HG02973 (cell line): ENCODE measurements around the gene SLC13A2.

ENCODE experiments used
- ATAC-seq: cut with Tn5 transposase; IDR thresholded peaks from one replicate; pipeline ENCODE4 v1.9.1; 2021; ENCODE audit warnings: moderate library complexity; ENCODE audit not compliant: unreplicated experiment

The SLC13A2 gene

DNA sequence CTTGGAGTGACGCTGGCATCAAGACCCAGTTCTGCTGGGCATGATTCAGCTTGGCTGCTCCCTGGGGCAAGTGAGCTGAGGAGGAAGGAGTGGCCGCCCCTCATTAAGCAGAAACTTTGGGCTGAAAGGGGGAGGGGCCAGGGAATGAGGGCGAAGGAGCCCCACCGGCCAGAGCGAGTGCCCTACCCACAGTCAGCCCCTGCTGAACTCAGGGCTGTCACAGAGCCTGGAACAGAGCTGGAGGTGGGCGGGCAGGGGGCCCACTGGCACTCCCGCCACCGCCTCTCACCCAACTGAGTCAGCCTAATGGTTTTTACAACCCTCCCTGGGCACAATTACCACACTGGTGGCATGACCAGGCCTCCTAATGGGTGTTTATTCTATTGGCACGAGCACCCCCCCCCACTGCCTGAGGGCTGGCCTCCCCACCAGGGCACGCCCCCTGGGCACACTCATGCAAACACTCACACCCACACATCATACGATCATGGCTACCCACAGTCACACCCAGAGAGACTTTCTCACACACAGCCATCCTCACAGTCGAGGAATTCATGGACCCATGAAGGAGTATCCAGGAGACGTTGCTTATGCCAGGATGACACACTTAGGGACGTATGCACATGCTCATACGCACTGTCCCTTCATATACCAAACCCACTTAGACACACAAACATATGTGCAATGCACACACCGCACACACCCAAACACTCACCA, 59.8 kb downstream of the SLC13A2 start:
- ATAC-seq: no peak

DNA sequence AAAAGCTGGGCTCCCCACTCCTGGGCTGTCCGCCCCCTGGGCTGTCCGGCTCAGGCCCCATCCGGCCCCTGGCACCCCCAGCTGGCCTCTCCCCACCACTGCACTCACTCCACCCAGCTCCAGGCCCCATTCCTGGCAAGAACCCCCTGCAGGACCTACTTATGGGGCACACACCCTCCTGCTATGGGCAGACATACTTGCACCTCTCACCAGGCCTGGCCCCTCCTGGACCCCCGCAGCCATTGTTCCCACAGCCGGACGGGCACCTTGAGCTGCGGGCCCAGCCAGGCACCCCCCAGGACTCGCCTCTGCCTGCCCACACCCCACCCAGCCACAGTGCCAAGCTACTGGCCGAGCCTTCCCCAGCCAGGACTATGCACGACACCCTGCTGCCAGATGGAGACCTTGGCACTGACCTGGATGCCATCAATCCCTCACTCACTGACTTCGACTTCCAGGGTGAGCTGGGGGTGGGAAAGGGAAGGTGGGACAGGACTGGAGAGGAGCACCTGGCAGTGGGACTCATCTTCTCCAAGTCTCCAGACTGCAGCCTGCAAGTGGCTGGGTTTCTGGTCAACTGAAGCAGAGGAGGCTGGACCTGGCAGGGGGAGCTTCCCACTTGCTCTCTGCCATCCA, 61.4 kb downstream of the SLC13A2 start:
- no peak for ATAC-seq

DNA sequence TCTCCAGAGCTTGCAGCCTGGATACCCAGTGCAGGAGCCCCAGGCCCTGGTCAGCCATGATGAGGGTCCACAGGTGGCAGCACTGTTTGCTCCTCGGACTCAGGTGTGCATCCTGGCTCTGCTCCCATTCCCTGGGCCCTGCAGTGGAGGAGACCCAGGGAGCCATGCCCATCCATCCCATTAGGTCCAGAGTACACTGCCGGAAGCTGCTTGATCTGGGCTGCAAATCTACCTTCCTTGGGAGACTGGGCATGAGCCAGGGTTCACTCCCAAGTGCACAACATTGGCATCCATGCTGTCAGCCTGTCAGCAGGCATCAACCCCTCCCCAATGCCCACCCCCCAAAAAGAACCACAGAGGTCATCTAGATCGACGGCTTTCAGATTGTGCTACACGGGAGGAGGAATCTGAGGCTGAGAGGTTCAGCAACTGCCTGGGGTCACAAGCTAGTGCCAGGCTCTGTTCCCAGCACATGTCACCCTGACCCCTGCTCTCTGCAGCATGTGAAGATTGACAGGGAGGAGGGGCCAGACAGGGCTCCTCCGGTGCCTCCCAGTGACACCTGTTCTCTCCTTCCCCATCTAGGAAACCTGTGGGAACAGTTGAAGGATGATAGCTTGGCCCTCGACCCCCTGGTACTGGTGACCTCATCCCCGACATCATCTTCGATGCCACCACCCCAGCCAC, 63.2 kb downstream of the SLC13A2 start:
- ATAC-seq: no peak

DNA sequence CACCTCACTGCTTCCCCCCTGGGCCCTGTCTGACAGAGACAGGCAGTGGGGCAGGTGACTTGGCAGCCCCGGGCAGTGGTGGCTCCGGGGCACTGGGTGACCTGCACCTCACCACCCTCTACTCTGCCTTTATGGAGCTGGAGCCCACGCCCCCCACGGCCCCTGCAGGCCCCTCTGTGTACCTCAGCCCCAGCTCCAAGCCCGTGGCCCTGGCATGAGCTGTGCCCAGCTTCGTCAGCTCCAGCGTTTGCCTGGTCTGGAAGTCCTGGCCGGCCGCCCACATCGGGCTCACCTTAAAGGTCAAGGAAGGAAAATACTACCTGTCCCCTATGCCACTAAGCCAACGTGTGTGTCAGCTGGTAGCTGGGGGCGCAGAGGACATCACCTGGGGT, 63.8 kb downstream of the SLC13A2 start:
- no peak for ATAC-seq

DNA sequence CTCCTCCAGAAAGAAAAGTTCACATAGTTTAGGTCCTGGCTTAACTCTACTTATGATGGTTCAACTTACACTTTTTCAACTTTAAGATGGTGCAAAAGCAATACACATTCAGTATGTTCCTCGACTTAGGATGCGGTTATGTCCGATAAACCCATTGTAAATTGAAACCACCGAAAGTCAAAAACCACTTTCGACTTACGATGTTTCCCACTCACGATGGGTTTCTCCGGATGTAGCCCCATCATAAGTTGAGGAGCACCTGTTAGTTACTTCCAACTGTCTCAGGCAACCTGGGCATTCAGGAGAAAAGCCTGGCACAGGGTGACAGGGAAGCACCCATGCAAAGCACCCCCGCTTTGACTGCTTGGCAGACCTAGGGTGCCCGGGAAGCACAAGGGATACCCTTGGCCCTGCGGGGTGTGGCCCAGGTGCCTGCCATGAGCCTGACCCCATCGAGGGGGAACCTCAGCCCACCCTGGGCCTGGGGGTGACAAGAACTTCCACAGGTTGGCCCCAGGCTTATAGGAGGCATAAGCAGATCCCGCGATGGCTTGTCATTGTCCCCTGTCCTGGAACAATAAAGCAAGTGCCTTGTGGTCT, 65.0 kb downstream of the SLC13A2 start:
- no peak for ATAC-seq

DNA sequence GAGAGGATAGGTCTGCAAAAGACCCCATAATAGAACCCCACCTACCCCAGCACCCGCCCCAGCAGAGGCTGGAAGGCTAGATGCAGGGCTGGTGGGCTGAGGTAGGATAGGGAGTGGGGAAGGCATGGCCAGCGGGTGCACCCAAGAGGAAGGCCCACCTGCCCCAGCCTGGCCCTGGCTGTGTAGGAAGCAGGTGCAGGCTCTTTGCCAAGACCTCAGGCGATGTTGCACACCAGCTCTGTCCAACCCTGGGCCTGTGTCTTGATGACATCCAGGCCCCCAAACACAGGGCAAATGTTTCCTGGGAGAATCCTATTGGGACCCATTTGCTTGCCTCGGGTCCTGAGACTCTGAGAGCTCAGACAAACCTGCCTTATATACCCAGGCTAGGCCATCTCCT, 66.8 kb downstream of the SLC13A2 start:
- ATAC-seq: no peak

DNA sequence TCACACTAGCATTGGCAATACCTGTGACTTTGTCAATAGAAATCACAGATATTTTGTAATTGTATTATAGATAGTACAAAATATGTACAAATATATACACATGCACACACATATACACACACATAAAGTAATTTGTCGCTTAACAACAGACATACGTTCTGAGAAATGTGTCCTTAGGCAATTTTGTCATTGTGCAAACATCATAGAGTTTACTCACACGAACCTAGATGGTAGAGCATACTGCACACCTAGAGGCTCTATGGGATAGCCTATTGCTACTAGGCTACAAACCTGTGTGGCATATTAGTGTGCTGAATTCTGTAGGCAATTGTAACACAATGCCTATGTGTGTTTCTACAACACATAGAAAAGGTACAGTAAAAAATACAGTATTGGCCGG, 68.0 kb downstream of the SLC13A2 start:
- ATAC-seq: no peak

DNA sequence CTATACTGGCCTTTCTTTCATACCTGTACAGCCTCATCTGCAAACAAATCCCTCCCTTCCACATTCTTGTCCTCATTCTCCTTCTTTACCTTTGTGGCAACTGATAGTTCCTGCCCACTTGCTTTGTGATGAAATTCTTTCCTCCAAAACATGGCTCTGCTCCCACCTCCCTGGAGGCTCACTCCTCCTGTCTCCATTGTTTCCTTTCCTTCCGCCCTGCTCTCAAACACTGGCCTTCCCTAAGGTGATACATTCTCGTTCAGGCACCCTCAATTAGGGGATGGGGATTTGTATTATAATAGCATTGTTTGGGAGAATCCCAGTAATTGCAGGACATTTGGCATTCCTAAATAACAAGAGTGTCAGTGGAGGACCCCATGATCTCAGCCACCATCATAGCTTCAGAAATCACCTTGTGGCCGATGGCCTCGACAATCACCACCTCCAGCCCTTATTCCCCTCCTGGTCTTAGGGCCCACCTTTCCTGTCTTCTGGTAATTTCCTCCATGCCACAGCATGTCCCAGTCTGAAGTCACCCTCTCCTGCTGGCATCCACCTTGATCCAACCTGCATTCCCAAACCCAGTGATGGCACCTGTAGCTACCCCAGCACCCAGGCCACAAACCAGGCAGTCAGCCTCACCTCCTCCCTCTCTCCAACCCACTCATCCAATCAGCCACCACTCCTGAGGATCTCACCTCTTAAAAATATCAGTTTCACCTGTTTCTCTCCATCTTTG, 71.1 kb downstream of the SLC13A2 start:
- no peak for ATAC-seq

DNA sequence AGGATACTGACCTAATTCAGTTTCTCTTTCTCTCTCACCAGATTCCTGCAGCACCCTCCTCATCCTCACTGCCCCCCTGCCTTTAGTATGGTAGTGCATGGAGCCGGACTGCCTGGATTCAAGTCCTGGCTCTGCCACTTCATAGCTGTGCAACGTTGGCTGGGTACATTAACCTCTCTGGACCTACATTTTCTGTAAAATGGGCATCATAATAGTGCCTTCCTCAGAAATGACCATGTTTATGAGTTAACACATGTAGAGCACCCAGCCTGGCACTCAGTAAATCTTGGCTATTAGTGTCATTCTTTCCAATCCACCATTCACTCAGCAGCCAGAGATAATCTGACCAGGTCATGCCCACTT, 71.7 kb downstream of the SLC13A2 start:
- no peak for ATAC-seq

DNA sequence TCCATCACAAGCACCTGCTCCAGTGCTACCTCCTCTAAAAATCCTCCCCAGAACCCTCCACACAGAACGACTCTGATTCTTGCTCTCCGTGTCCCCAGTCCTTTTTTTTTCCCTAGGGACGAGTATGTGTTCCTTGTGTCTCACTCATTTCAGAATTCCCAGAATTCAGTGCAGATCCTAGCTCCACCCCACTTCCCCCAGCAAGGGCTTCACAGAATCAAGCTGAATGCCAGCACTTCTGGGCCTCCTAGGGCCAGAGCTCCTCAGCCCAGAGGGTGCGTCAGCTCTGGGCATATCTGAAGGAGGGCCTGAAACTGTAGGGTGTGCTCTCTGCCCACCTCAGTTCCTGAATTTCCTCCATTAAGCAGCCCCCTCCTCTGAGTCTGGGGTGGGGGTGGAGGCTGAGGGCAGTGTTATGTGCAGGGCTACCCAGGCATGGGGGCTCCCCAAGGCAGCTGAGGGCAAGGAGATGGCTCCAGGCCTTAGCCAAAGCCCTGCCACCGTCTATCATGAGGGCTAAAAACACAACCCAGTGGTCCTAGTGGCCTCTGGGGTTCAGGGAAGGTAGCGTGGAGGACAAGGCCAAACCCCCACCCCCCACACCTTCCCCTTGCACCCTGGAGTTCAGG, 72.5 kb downstream of the SLC13A2 start:
- ATAC-seq: no peak

DNA sequence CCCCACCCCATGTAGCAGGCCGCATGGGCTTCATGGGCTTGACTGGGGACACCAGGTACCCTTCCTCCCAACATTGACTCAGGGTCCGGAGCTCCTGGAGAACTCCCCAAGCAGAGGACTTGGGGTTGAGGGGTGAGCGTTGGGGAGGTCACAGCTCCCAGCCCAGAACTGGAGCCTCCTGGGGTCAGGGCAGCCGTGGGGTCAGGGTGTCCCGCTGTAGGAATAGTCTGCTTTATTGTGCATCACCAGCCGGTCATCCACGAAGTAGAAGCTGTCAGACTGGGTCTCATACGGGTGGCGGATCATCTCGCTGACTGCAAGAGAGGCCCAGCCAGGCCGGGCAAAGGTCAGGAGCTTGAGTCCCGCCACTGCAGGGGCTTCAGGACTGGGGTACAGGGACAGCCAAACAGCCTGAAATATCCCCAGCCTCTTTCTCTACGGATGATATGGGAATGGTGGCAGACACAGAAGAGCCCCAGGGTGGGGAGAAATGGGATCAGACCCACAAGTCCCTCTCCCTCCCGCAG, 73.7 kb downstream of the SLC13A2 start:
- ATAC-seq: no peak
